ENCODE measurements around the gene HOXB13. TPM values are rescaled to one million over a fixed set of nuclear protein-coding genes. Genes with fewer than 3 reads are reported as not detected.

Gene HOXB13
- total RNA-seq, 1 experiment from 2014 or later = not detected

DNA sequence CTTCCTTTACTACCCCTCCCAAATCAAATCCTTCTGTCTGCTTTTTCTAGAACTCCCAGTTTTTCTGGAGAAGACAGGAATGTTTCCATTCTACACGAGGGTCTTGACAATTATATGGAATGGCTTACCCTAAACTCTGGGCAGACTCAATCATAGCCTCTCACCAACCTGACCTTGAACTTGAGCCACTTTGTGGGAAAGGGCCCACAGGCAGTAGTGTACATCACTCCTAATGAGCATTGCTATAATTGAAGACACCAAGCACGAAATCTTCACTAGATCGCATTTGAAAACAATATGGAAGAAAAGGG lies 1.6 kb upstream of the HOXB13 start:
- H2BK20ac ChIP-seq (ENCODE audit: low read depth, low read length, poor library complexity, severe bottlenecking) = no peak overlapping the region
- H2BK120ac ChIP-seq (ENCODE audit: low read depth, low read length, poor library complexity, severe bottlenecking) = no peak overlapping the region
- H3K27ac ChIP-seq (ENCODE audit: insufficient read length, low read depth, low read length) = no peak overlapping the region
- H3K4me1 ChIP-seq (ENCODE audit: insufficient read depth, low read length) = no peaks in the 10 kb centered on the region
- no peak overlapping the region for H2AK5ac ChIP-seq (ENCODE audit: insufficient read length, low read length)
- H3K9me3 ChIP-seq (ENCODE audit: control insufficient read depth, low read depth, low read length) = no peaks in the 10 kb centered on the region
- H3K18ac ChIP-seq (ENCODE audit: insufficient read length, low read depth, low read length) = no peak overlapping the region
- WGBS (ENCODE audit: extremely low coverage, insufficient read length, low lambda C conversion rate) = no CpG with 5 or more reads among the region's 3 CpGs
- H4K91ac ChIP-seq (ENCODE audit: insufficient read length, low read depth, low read length) = no peak overlapping the region
- peaks cover 10 to 19% of the 10 kb centered on the region in 2 experiments for H3K4me1 Mint-ChIP-seq
- TF ChIP-seq CTCF (conservative IDR thresholded peaks at IDR 0.05) = no peak
- no peak overlapping the region for H3K27ac Mint-ChIP-seq
- no peaks in the 10 kb centered on the region for H3K79me1 ChIP-seq (ENCODE audit: insufficient read depth, low read depth, low read length, poor library complexity, severe bottlenecking)
- H2BK15ac ChIP-seq (ENCODE audit: low read depth, low read length) = no peak overlapping the region
- H2BK5ac ChIP-seq (ENCODE audit: insufficient read length, low read length) = no peak overlapping the region
- H3K56ac ChIP-seq (ENCODE audit: insufficient read length, low read depth, low read length) = no peak overlapping the region
- peaks cover 4% of the 10 kb centered on the region for H4K20me1 ChIP-seq (ENCODE audit: control insufficient read depth, insufficient read depth, insufficient read length)
- H3K14ac ChIP-seq (ENCODE audit: insufficient read depth, low read length) = no peak overlapping the region
- no peak overlapping the region for H2AFZ ChIP-seq (ENCODE audit: low read length)
- no peak overlapping the region for H3K9ac ChIP-seq (ENCODE audit: extremely low read depth, insufficient read length, low read length)
- no peak overlapping the region for H3K23ac ChIP-seq (ENCODE audit: insufficient read length, low read depth, low read length)
- H4K8ac ChIP-seq (replicated peaks; ENCODE audit: insufficient read length, low read depth, low read length) = no peak overlapping the region
- no peak overlapping the region for H3K4me3 Mint-ChIP-seq
- peaks cover 99% of the 10 kb centered on the region for H3K27me3 ChIP-seq (ENCODE audit: insufficient read depth, low read length)
- H3K36me3 Mint-ChIP-seq (ENCODE audit: insufficient read depth in 1 of 3, low read depth in 3 of 3) = peaks cover 0 to 2% (median 0%) of the 10 kb centered on the region in 3 experiments; a peak in 1 of 7 replicates
- no peak overlapping the region for H3K4me2 ChIP-seq (ENCODE audit: insufficient read depth, insufficient read length, low read length)
- H3T11ph ChIP-seq (ENCODE audit: low read length) = no peak overlapping the region
- DNase-seq = no peak
- H3K79me2 ChIP-seq (ENCODE audit: insufficient read depth, low read length) = no peaks in the 10 kb centered on the region
- peaks cover 100% of the 10 kb centered on the region for H3K27me3 Mint-ChIP-seq (ENCODE audit: low read depth)
- H4K5ac ChIP-seq (ENCODE audit: insufficient read length, low read depth, low read length) = no peak overlapping the region
- no peak overlapping the region for H3K4ac ChIP-seq (ENCODE audit: low read depth, low read length)
- peaks cover 4% of the 10 kb centered on the region for H3K23me2 ChIP-seq (ENCODE audit: insufficient read length, low read depth, low read length, poor library complexity, severe bottlenecking)
- H2BK12ac ChIP-seq (ENCODE audit: insufficient read length, low read depth, low read length) = no peak overlapping the region
- H3K9me3 Mint-ChIP-seq = peaks cover 4 to 11% of the 10 kb centered on the region in 2 experiments; a peak in 3 of 5 replicates
